K562 (cell line): ENCODE results near the gene RNASE13. TPM values are rescaled to one million over a fixed set of nuclear protein-coding genes. Genes with fewer than 3 reads are reported as not detected.

Experiments
- ATAC-seq: fragments of 200-7000 bp; cut with Tn5 transposase; 3 replicates; pipeline ENCODE4 v1.9.1; 2020; ENCODE audit warnings: moderate library complexity
- BruUV-seq: library from RNA; stranded (reverse); fragments of 400-500 nt; replicated peaks from 2 replicates; lab custom pipeline; 2021; lab: Mats Ljungman, UMichigan
- CTCF ChIA-PET: fragments of 300-600 bp; formaldehyde crosslinking; extraction: SDS; loops from one replicate; lab custom pipeline; 2021; ENCODE audit warnings: low intra/inter-chr PET ratio; lab: Yijun Ruan, JAX
- POLR2A ChIA-PET: fragments of 300-600, 350-650 bp; sonication (Branson Sonifier 250); formaldehyde crosslinking; extraction: SDS; loops from one replicate; lab custom pipeline; 2021; ENCODE audit warnings: antibody characterized with exemption, inconsistent platforms; lab: Yijun Ruan, JAX
- DNase-seq, 4 experiments: peaks; one replicate each; pipeline versions ENCODE4 v3.0.0 to v3.0.0-alpha.2; 2011 to 2018; ENCODE audit warnings: low spot score in 3 of 4, mixed read lengths in 3 of 4; ENCODE audit errors: extremely low read depth in 1 of 4
- FAIRE-seq: peaks from 2 replicates; lab custom pipeline; 2011; peaks lifted over from hg19 to GRCh38; lab: Jason Lieb, UNC
- H2AFZ ChIP-seq: 2 replicates; pipeline ENCODE4 v1.6.0; 2011; ENCODE audit warnings: low read depth, low read length, control low read depth, inconsistent platforms
- H3K27ac ChIP-seq: fragments of 200-600 bp; 3 replicates; pipeline ENCODE4 v1.8.0; 2011; ENCODE audit warnings: low read depth, mild to moderate bottlenecking, control low read depth, inconsistent platforms, low read length, moderate library complexity, mixed read lengths; ENCODE audit errors: extremely low read depth
- H3K27me3 ChIP-seq, 2 experiments: fragments of 300-600 bp in 1 of 2; 2 replicates in 1 of 2; 3 replicates in 1 of 2; pipeline versions ENCODE4 v1.6.0 to v1.8.0; 2011; ENCODE audit warnings: inconsistent platforms in 2 of 2, low read length in 2 of 2, mild to moderate bottlenecking in 1 of 2, mixed read lengths in 1 of 2, moderate library complexity in 1 of 2; ENCODE audit not compliant: control insufficient read depth in 2 of 2, insufficient read depth in 2 of 2
- H3K36me3 ChIP-seq: fragments of 300-600 bp; 3 replicates; pipeline ENCODE4 v1.8.0; 2011; ENCODE audit warnings: mild to moderate bottlenecking, low read length, inconsistent platforms; ENCODE audit not compliant: control insufficient read depth, insufficient read depth
- H3K4me1 ChIP-seq, 2 experiments: fragments of 200-600 bp in 1 of 2; replicated peaks in 1 of 2; 2 replicates in 1 of 2; 3 replicates in 1 of 2; pipeline versions ENCODE4 v1.5.1 to v1.8.0; 2011; ENCODE audit warnings: inconsistent platforms in 2 of 2, low read length in 2 of 2, mild to moderate bottlenecking in 1 of 2, mixed read lengths in 1 of 2, moderate library complexity in 1 of 2; ENCODE audit not compliant: control insufficient read depth in 2 of 2, insufficient read depth in 2 of 2
- H3K4me2 ChIP-seq: 2 replicates; pipeline ENCODE4 v1.6.1; 2011; ENCODE audit warnings: low read length, control low read depth, inconsistent platforms, mixed read lengths; ENCODE audit not compliant: insufficient read depth
- H3K4me3 ChIP-seq: fragments of 200-600 bp; sonication (generic), shearing (Covaris generic); 2 replicates; pipeline ENCODE4 v1.5.1; 2016; ENCODE audit warnings: control low read depth, inconsistent platforms
- H3K79me2 ChIP-seq: fragments of 200-600 bp; 3 replicates; pipeline ENCODE4 v1.8.0; 2011; ENCODE audit warnings: low read length, inconsistent platforms; ENCODE audit not compliant: control insufficient read depth, insufficient read depth
- H3K9ac ChIP-seq, 2 experiments: 2 replicates each; pipeline versions ENCODE4 v1.6.0 to v1.6.1; 2011; ENCODE audit warnings: low read depth in 2 of 2, low read length in 2 of 2, control low read depth in 1 of 2, inconsistent platforms in 1 of 2, mild to moderate bottlenecking in 1 of 2, mixed read lengths in 1 of 2; ENCODE audit not compliant: insufficient read depth in 1 of 2
- H3K9me1 ChIP-seq: one replicate; pipeline ENCODE4 v1.6.0; 2011; ENCODE audit warnings: inconsistent platforms, mild to moderate bottlenecking, low read length, moderate library complexity; ENCODE audit not compliant: control insufficient read depth, insufficient read depth
- H3K9me3 ChIP-seq: replicated peaks from 2 replicates; pipeline ENCODE4 v1.5.1; 2011; ENCODE audit warnings: low read depth, low read length, inconsistent platforms; ENCODE audit not compliant: control insufficient read depth, insufficient read depth
- H4K20me1 ChIP-seq: replicated peaks from 2 replicates; pipeline ENCODE4 v1.6.1; 2011; ENCODE audit warnings: low read length, inconsistent platforms, mixed read lengths; ENCODE audit not compliant: control insufficient read depth, insufficient read depth
- FOXJ2 ChIP-seq: fragments of 200-800 bp; sonication (Bioruptor generic); IDR thresholded peaks from 2 replicates; pipeline ENCODE4 v1.6.1; 2016; ENCODE audit warnings: missing genetic modification characterization, missing compliant biosample characterization
- HDAC6 ChIP-seq: IDR thresholded peaks from 2 replicates; pipeline ENCODE4 v1.6.1; 2012; ENCODE audit warnings: low read depth, mild to moderate bottlenecking, control low read depth, inconsistent platforms, low read length, moderate library complexity
- PYGO2 ChIP-seq: fragments of 450-650 bp; IDR thresholded peaks from 2 replicates; pipeline ENCODE4 v1.6.1; 2016; ENCODE audit warnings: mild to moderate bottlenecking, missing genetic modification characterization, moderate library complexity, missing compliant biosample characterization
- RB1 ChIP-seq: fragments of 450-650 bp; IDR thresholded peaks from 2 replicates; pipeline ENCODE4 v1.6.1; 2017; ENCODE audit warnings: low read depth, mild to moderate bottlenecking
- TFAM ChIP-seq: fragments of 250-450 bp; sonication (Bioruptor Pico); conservative IDR thresholded peaks from 2 replicates; pipeline ENCODE4 v1.5.0; 2021; ENCODE audit warnings: mild to moderate bottlenecking, moderate library complexity
- ZBTB7A ChIP-seq: IDR thresholded peaks from 2 replicates; pipeline ENCODE4 v1.6.1; 2011; ENCODE audit warnings: low read depth, mild to moderate bottlenecking, low read length, moderate library complexity, borderline replicate concordance; ENCODE audit not compliant: control insufficient read depth
- ZNF146 ChIP-seq: IDR thresholded peaks from one replicate; pipeline ENCODE4 v1.6.1; 2018; ENCODE audit warnings: missing compliant biosample characterization; ENCODE audit not compliant: unreplicated experiment
- ZNF445 ChIP-seq: fragments of 250-450 bp; sonication (Bioruptor Pico); IDR thresholded peaks from 2 replicates; pipeline ENCODE4 v1.4.0; 2020; ENCODE audit warnings: low read depth, mild to moderate bottlenecking, moderate library complexity
- WGBS: fragments of 100-300 bp; shearing (Covaris generic); methylation state at CpG from one replicate; pipeline ENCODE4 v1.1.6; 2016; ENCODE audit warnings: low coverage, mixed read lengths; ENCODE audit not compliant: insufficient coverage; ENCODE audit errors: missing lambda C conversion rate; 5-methylcytosine and 5-hydroxymethylcytosine counted together
- in situ Hi-C: fragments of 300-500 bp; cut with MboI; formaldehyde crosslinking; loops from 4 replicates; pipeline ENCODE4 v1.15.0; 2018; ENCODE audit warnings: inconsistent platforms, mixed read lengths
- intact Hi-C: fragments of 100-400 bp; cut with micrococcal nuclease; formaldehyde crosslinking; loops from 2 replicates; pipeline ENCODE4 v1.14.2; 2022
- polyA plus RNA-seq, 8 experiments: library from polyadenylated mRNA; depleted of rRNA in 4 of 8; stranded (reverse) in 5 of 8; unstranded in 3 of 8; fragments of >200 nt; fragmentation: Nextera tagmentation in 2 of 8; fragmentation: Illumina TruSeq in 1 of 8; extraction: Ambion mirVana in 2 of 8; extraction: Trizol in 1 of 8; gene quantifications; 2 replicates each; pipeline versions ENCODE4 v1.2.1 to v1.2.3, GENCODE V29; 2011 to 2014; ENCODE audit warnings: inconsistent platforms in 1 of 8, missing spikeins in 1 of 8
- total RNA-seq, 7 experiments: library from RNA; depleted of rRNA in 6 of 7; stranded (reverse); fragments of >200 nt in 6 of 7; fragmentation: Illumina TruSeq in 2 of 7; extraction: Trizol in 2 of 7; gene quantifications; 2 replicates each; pipeline versions ENCODE4 v1.2.1 to v1.2.3, GENCODE V29; 2011 to 2021; ENCODE audit warnings: low replicate concordance in 1 of 7
- TF ChIP-seq, protein P1 (sequence below): fragments of 250-450 bp; sonication (Bioruptor Pico); IDR thresholded peaks from 2 replicates; pipeline ENCODE4 v1.5.0; 2021
- TF ChIP-seq, protein P2 (sequence below): fragments of 450-650 bp; IDR thresholded peaks from 2 replicates; pipeline ENCODE4 v1.6.1; 2016; ENCODE audit warnings: mild to moderate bottlenecking
- TF ChIP-seq, protein P3 (sequence below), 3 experiments: fragments of 200-800 bp in 1 of 3; sonication (Bioruptor generic) in 1 of 3; sonication (generic) in 1 of 3; formaldehyde crosslinking in 1 of 3; IDR thresholded peaks; 2 replicates each; pipeline versions ENCODE4 v1.6.1 to v1.8.0; 2016 to 2022; ENCODE audit warnings: mild to moderate bottlenecking in 2 of 3, missing compliant biosample characterization in 2 of 3, missing genetic modification characterization in 2 of 3, missing genetic modification reagents in 1 of 3
- TF ChIP-seq, protein P4 (sequence below): fragments of 250-450 bp; sonication (Bioruptor Pico); IDR thresholded peaks from 2 replicates; pipeline ENCODE4 v1.5.0; 2022; ENCODE audit warnings: mild to moderate bottlenecking
- TF ChIP-seq, protein P5 (sequence below): fragments of 250-450 bp; sonication (Bioruptor Pico); IDR thresholded peaks from 2 replicates; pipeline ENCODE4 v1.4.0; 2020; ENCODE audit warnings: borderline replicate concordance

Gene RNASE13
- total and polyA plus RNA-seq, 9 of the 15 experiments (the other 6 are each of a cell fraction or from before 2014, with no cell fraction given) = not detected

DNA sequence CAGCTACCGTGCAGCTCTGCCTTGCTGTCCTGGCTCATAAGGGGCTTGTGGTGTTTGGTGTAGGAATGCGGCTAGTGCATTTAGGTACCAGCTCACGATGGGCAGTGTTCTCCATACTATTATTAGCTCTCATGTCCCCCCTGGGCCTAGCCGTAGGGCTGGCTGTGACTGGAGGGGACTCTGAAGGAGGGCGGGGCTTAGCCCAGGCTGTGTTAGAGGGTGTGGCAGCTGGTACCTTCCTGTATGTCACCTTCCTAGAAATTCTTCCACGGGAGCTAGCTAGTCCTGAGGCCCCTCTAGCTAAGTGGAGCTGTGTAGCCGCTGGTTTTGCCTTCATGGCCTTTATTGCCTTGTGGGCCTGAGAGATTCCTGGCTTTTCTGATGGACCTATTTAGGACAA is 33.4 kb downstream of the RNASE13 start:
- no peak for FAIRE-seq
- in situ Hi-C loops = no loop called here
- Histone ChIP-seq H3K27ac (no peak overlapping the region), H2AFZ (no peak overlapping the region), H3K4me3 (no peak overlapping the region), H3K4me2 (no peak overlapping the region), H4K20me1 (no peaks in the 10 kb centered on the region), H3K9ac (no peak overlapping the region; a peak in 1 of 4 replicates), H3K9me3 (no peaks in the 10 kb centered on the region), H3K36me3 (peaks cover 5% of the 10 kb centered on the region; the same call in 1 of the 3 replicates), H3K79me2 (no peaks in the 10 kb centered on the region), H3K4me1 (peaks cover 5 to 17% of the 10 kb centered on the region in 2 experiments; a peak in 3 of 5 replicates), H3K9me1 (no peaks in the 10 kb centered on the region), H3K27me3 (no peaks in the 10 kb centered on the region)
- POLR2A ChIA-PET = interaction anchor here (1.1 kb wide), 1 partner anchor 11 kb away, joined by 3 read pairs; no protein-coding TSS in a partner anchor
- CTCF ChIA-PET = interaction anchor here (0.6 kb wide), 1 partner anchor 39 kb away, joined by 3 read pairs; no protein-coding TSS in a partner anchor
- 30% methylated on average over 7 of the region's 7 CpGs for WGBS
- intact Hi-C loops = no loop called here
- peak; percentile 55; the same call in 2 of the 3 replicates for ATAC-seq
- BruUV-seq = no TSS peak
- DNase-seq = no peak
- TF ChIP-seq ZBTB7A (no peak), FOXJ2 (tag) (no peak), PYGO2 (tag) (no peak), ZNF146 (no peak), TFAM (no peak), RB1 (no peak), HDAC6 (no peak), ZNF445 (CRISPR knock-in tag) (no peak)
- TF ChIP-seq, protein P1, sequence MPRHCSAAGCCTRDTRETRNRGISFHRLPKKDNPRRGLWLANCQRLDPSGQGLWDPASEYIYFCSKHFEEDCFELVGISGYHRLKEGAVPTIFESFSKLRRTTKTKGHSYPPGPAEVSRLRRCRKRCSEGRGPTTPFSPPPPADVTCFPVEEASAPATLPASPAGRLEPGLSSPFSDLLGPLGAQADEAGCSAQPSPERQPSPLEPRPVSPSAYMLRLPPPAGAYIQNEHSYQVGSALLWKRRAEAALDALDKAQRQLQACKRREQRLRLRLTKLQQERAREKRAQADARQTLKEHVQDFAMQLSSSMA = no peak
- TF ChIP-seq, protein P2, sequence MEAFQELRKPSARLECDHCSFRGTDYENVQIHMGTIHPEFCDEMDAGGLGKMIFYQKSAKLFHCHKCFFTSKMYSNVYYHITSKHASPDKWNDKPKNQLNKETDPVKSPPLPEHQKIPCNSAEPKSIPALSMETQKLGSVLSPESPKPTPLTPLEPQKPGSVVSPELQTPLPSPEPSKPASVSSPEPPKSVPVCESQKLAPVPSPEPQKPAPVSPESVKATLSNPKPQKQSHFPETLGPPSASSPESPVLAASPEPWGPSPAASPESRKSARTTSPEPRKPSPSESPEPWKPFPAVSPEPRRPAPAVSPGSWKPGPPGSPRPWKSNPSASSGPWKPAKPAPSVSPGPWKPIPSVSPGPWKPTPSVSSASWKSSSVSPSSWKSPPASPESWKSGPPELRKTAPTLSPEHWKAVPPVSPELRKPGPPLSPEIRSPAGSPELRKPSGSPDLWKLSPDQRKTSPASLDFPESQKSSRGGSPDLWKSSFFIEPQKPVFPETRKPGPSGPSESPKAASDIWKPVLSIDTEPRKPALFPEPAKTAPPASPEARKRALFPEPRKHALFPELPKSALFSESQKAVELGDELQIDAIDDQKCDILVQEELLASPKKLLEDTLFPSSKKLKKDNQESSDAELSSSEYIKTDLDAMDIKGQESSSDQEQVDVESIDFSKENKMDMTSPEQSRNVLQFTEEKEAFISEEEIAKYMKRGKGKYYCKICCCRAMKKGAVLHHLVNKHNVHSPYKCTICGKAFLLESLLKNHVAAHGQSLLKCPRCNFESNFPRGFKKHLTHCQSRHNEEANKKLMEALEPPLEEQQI = no peak
- TF ChIP-seq, protein P3, sequence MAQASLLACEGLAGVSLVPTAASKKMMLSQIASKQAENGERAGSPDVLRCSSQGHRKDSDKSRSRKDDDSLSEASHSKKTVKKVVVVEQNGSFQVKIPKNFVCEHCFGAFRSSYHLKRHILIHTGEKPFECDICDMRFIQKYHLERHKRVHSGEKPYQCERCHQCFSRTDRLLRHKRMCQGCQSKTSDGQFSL (CRISPR knock-in tag; IDR thresholded peaks at IDR 0.05) = no peak
- TF ChIP-seq, protein P3 (tag; IDR thresholded peaks at IDR 0.05) = no peak
- TF ChIP-seq, protein P4, sequence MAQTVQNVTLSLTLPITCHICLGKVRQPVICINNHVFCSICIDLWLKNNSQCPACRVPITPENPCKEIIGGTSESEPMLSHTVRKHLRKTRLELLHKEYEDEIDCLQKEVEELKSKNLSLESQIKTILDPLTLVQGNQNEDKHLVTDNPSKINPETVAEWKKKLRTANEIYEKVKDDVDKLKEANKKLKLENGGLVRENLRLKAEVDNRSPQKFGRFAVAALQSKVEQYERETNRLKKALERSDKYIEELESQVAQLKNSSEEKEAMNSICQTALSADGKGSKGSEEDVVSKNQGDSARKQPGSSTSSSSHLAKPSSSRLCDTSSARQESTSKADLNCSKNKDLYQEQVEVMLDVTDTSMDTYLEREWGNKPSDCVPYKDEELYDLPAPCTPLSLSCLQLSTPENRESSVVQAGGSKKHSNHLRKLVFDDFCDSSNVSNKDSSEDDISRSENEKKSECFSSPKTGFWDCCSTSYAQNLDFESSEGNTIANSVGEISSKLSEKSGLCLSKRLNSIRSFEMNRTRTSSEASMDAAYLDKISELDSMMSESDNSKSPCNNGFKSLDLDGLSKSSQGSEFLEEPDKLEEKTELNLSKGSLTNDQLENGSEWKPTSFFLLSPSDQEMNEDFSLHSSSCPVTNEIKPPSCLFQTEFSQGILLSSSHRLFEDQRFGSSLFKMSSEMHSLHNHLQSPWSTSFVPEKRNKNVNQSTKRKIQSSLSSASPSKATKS = no peak
- TF ChIP-seq, protein P5, sequence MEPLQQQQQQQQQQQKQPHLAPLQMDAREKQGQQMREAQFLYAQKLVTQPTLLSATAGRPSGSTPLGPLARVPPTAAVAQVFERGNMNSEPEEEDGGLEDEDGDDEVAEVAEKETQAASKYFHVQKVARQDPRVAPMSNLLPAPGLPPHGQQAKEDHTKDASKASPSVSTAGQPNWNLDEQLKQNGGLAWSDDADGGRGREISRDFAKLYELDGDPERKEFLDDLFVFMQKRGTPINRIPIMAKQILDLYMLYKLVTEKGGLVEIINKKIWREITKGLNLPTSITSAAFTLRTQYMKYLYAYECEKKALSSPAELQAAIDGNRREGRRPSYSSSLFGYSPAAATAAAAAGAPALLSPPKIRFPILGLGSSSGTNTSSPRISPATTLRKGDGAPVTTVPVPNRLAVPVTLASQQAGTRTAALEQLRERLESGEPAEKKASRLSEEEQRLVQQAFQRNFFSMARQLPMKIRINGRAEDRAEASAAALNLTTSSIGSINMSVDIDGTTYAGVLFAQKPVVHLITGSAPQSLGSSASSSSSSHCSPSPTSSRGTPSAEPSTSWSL (CRISPR knock-in tag) = no peak
